SK-N-DZ (cell line): Measurements from ENCODE around the gene TCF7L2. TPM values are rescaled to one million over a fixed set of nuclear protein-coding genes. Genes with fewer than 3 reads are reported as not detected.
A peak's percentile ranks its signal among the peaks of the same experiment; 100 is the strongest.

Experiments
- DNase-seq: peaks from one replicate; pipeline ENCODE4 v3.0.0-alpha.2; 2015; ENCODE audit warnings: low spot score
- polyA plus RNA-seq, 2 experiments: library from polyadenylated mRNA; depleted of rRNA; stranded (reverse); fragments of >200 nt; gene quantifications; 2 replicates each; pipeline ENCODE4 v1.2.3, GENCODE V29; 2014

TCF7L2 gene
- polyA plus RNA-seq (2014; cell fraction: cytosol; rRNA removed): 1.2 and 1.3 TPM in 2 replicates
- 1.6 and 5.0 TPM in 2 replicates for polyA plus RNA-seq (2014; cell fraction: nucleus; rRNA removed)

- DNase-seq: peak; percentile 95
Observed at GRCh38 chr10:112949875-112950507, at the start of gene TCF7L2. TCF7L2 (plus strand) TSS chr10:112950247; CDS start chr10:112950757, 510 bp downstream.

GRCh38 chr10:112902730-112903129 is 47.3 kb upstream of the TCF7L2 start:
- DNase-seq: no peak

- no peak for DNase-seq
Observed at GRCh38 chr10:112904000-112904399, 46.0 kb upstream of the TCF7L2 start.

DNA sequence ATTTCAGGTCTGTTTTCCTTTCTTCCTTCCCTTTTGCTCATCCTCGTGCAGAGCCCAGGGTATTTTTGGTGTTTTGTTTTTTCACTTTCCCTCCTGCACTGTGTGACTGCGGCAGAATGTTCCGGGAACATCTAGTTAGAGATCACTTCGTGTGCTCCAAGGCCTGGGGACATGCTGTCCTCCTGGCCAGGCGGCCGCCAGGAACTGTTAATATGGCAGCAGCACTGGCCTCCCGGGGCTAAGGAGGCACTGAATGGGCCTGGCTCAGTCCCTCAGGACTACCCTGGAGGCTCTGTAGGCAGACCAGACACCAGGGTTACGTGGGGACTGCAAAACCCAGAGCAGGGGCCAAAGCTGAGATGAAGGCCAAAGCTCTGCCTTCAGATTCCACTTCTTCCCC is 43.1 kb upstream of the TCF7L2 start:
- no peak for DNase-seq

GRCh38 chr10:112907893-112908292 is 42.2 kb upstream of the TCF7L2 start:
- no peak for DNase-seq

- DNase-seq: no peak
Observed at GRCh38 chr10:112911206-112911605, 38.8 kb upstream of the TCF7L2 start.

DNA sequence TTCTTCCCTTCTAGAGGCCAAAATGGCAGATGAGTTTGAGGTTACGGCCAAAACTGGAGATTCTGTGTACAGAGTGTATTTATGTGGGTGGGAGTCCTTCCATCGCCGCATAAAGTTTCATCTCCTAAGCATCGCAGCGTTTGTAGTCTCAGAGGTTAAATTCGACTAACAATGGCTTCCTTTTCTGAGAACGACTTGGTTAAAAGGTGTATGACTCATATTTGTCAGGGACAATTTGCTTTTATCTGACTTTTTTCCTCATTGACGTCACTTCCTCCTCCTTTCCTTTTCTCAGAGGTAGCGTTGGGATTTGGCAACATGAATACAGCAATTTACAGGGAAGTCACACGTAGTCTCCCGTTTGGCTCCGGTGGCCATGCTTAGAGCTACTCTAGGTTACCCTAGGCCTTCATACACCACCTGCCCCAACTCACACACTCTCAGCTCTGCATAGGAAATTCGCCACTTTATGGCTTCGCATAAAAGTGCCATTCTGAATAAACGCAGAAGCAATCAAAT is 37.6 kb upstream of the TCF7L2 start:
- DNase-seq: no peak

DNA sequence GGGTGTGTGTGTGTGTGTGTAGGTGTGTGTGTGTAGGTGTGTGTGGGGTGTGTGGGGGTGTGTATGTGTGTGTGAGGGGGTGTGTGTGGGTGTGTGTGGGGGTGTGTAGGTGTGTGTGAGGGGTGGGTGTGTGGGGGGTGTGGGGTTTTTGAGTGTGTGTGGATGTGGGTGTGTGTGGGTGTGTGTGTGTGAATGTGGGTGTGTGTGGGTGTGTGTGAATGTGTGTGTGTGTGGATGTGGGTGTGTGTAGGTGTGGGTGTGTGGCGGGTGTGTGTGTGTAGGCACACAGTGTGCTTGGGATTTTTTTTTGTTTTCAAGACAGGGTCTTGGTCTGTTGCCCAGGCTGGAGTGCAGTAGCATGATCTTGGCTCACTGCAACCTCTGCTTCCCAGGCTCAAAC is 36.8 kb upstream of the TCF7L2 start:
- DNase-seq: no peak

DNA sequence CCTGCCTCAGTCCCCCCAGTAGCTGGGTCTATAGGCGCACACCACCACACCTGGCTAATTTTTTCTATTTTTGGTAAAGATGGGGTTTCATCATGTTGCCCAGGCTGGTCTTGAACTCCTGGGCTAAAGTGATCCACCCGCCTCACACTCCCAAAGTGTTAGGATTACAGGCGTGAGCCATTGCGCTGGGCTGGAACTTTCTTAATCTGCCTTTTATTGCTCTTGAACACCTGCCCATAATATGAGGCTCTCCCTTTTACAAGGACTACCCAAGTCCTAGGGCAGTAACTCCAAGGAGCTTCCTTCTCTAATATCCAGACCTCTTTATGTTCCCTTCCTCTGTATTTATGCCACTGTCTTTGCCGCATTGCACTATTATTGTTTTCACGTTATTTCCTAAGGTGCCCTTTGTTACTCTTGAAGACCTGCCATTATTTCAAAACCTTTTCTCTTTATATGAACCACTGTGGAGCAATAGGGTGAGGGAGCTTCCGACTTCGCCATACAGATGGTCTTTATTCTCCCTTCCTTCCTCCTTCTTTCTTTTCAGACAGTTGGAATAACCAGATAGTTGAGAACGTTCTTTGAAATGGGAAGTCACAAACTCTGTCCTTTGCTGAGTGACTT is 36.3 kb upstream of the TCF7L2 start:
- DNase-seq: no peak

- no peak for DNase-seq
Observed at GRCh38 chr10:112914288-112914952, 35.6 kb upstream of the TCF7L2 start.

GRCh38 chr10:112915590-112916572 is 34.2 kb upstream of the TCF7L2 start:
- DNase-seq: no peak

DNA sequence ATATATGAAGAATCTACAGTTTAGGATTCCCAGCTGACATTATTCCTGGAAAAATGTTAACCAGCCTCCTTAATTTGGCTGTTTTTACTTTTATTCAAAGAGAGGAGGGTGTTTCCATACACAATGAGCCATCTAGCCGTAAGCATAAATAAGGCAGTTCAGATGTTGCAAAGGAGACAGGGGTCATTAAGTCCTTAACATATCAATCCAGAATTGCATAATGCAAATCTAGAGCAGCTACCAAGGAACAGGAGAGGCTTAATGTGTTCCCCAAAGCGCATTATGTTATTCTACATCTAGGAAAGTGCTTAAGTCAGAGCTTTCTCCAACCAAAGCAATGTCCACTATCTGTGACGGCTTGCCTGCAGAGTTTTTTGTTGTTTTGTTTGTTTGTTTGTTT is 32.4 kb upstream of the TCF7L2 start:
- DNase-seq: no peak

DNA sequence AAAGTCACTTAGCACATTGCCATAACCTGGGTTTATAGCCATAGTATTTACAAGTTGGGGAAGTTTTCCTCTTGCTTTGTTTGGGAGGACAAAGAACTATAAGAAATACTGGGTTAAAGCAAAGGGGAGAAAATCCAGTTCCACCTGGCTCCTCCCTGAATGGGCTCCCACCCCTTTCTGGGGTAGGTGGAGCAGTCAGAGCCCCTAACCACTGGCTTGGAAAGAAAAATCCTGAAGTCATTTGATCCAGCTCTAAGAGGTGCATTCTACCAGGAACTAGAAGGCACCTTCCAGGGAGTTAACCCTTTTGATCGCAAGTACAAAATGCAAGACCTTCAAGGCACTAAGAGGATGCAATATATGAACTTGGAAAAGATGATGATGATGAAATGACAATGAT is 31.3 kb upstream of the TCF7L2 start:
- no peak for DNase-seq

DNA sequence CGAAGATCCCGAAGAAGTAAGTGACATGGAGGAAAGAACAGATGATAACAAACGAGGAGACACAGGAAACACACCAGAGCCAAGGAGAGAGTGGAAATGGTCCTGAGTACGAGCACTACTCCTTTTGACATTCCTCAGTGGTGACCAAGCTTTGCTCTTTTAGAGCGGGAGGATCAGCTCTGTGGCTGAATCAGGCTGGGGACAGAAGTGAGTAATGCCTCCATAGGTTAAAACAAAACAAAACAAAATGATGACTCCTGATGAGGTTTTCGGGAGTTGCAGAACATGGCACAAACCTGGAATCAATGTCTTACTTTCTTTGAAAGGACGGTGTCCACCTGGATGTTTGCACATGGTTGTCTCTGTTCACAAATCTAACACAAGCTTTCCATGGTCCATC is 30.3 kb upstream of the TCF7L2 start:
- no peak for DNase-seq

DNA sequence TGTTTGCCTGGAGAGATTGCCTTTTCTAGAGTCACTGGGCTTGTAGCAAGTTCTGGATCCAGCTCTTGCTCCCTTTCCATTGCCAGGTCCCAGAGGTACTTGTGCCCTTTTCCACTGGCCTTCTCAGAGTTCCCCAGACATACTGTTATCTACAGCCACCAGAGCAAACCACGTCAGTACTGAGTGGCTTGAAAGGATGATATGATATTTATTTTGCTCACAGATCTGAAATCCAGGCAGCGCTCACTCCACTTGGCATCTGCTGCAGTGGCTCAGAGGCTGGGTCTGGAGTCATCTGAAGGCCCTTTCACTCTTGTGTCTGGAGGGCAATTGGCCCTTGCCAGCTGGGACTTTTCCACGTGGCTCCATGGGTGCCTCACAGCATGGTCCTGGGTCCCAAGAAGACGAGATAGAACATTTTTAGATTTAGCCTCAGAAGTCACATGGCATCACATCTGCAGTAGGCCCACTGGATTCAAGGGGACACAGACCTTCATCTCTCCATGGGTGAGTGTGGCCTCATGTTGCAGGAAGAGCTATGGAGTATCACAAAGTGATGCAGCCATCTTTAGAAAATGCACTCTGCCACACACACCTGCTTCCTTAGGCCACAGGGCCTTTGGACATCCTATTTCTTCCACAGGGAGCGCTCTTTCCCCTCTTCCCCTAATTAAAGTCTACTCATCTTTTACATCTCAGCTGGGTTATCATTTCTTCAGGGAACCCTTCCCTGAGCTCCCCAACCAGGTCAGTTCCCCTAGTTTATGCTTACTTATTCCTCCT is 22.9 kb upstream of the TCF7L2 start:
- no peak for DNase-seq

DNA sequence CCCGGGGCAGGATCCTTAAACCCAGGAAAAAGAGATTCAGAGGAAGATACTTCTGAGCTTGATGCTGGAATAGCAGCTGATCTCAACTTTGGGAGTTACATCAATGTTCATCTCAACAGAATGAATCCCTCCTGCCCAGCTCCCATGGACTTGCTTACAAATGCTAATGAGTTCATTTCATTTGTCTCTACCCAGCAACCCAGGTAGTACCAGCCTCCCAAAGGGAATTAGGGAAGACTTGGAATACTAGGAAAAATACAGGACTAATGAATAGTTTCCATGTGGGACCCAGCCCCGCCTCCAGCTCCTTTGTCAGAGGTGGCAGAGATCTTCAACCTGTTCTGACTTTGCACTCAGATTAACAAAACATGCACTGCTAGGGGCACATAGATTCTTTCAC is 22.1 kb upstream of the TCF7L2 start:
- no peak for DNase-seq

- DNase-seq: no peak
Observed at GRCh38 chr10:112932658-112933057, 17.4 kb upstream of the TCF7L2 start.

DNA sequence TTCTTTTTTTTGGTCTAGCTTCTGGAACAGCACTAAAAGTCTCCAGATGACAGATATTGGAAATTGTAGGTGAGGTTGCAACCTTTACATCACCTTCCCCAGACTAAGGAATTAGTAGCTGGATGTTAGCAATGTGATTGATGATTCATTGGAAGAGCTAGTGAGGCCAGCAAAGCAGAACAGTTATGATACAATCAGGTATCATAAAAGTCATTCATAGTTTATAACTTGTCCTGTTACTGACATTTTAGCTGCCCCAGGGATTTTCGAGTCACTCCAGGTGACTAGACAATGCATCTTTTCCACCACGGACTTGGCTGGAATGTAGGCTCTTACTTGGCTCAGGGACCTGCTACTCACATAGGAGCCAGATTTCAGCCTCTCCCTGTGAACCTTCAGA is 15.9 kb upstream of the TCF7L2 start:
- no peak for DNase-seq

- DNase-seq: no peak
Observed at GRCh38 chr10:112938808-112939482, 11.1 kb upstream of the TCF7L2 start.

DNA sequence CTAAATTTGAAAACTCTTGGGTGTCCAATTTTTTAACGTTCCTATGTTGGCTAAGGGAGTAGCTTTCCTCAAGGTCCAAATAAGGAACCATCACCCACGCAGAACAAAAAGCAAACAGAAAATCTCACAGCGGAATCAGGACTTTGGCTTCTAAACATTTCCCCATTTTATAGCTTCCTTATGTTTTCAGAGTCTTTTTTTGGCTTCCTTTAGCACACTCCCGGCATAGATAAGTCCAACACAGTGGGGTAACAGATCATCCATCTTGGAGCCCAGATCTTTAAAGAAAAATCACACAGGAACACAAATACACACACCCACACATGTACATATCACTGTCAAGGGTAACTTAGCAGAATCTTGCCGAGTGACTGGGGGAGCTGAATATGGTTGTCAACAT is 4.2 kb upstream of the TCF7L2 start:
- DNase-seq: no peak
